ENCODE data around the gene MRPS22.

Gene MRPS22

GRCh38 chr3:139343895-139344856, at the start of gene MRPS22:
Gene MRPS22 (plus strand): TSS chr3:139344020. CDS start chr3:139344027, 7 bp downstream.
- Histone ChIP-seq H3K4me1 (ENCODE audit: control insufficient read depth, insufficient read depth, low read length) (peaks cover 7% of the 10 kb centered on the region), H3K4me3 (ENCODE audit: low read length in 2 of 2) (peak within 1 kb of the TSS; percentile 75 to 100), H3K9me3 (ENCODE audit: control insufficient read depth in 2 of 2, low read length in 2 of 2) (no peaks in the 10 kb centered on the region), H3K36me3 (ENCODE audit: control insufficient read depth in 2 of 2, insufficient read depth in 2 of 2, low read length in 2 of 2) (peaks cover 15 to 16% of the 10 kb centered on the region in 2 donors), H3K27ac (ENCODE audit: low read length) (peak within 1 kb of the TSS; percentile 64), H3K27me3 (ENCODE audit: control insufficient read depth in 1 of 2, insufficient read depth in 2 of 2, low read length in 2 of 2) (no peaks in the 10 kb centered on the region), H3K9ac (ENCODE audit: low read length in 2 of 2) (peak within 1 kb of the TSS; percentile 74 to 97)

GRCh38 chr3:139295040-139295439, 48.8 kb upstream of the MRPS22 start:
- H3K4me3 ChIP-seq (ENCODE audit: low read length in 2 of 2), result no peak overlapping the region
- no peaks in the 10 kb centered on the region for H3K9me3 ChIP-seq (ENCODE audit: control insufficient read depth in 2 of 2, low read length in 2 of 2)
- no peak overlapping the region for H3K27ac ChIP-seq (ENCODE audit: low read length)
- no peak overlapping the region for H3K9ac ChIP-seq (ENCODE audit: low read length in 2 of 2)
- H3K36me3 ChIP-seq (ENCODE audit: control insufficient read depth in 2 of 2, insufficient read depth in 2 of 2, low read length in 2 of 2), result no peaks in the 10 kb centered on the region
- no peaks in the 10 kb centered on the region for H3K27me3 ChIP-seq (ENCODE audit: control insufficient read depth in 1 of 2, insufficient read depth in 2 of 2, low read length in 2 of 2)
- H3K4me1 ChIP-seq (ENCODE audit: control insufficient read depth, insufficient read depth, low read length), result no peaks in the 10 kb centered on the region

- no peak overlapping the region for H3K27ac ChIP-seq (ENCODE audit: low read length)
- H3K4me1 ChIP-seq (ENCODE audit: control insufficient read depth, insufficient read depth, low read length), result no peaks in the 10 kb centered on the region
- no peaks in the 10 kb centered on the region for H3K36me3 ChIP-seq (ENCODE audit: control insufficient read depth in 2 of 2, insufficient read depth in 2 of 2, low read length in 2 of 2)
Observed at GRCh38 chr3:139296141-139296718, 47.6 kb upstream of the MRPS22 start.

GRCh38 chr3:139297588-139298311, 46.1 kb upstream of the MRPS22 start:
- H3K9ac ChIP-seq (ENCODE audit: low read length in 2 of 2), result no peak overlapping the region
- no peak overlapping the region for H3K4me3 ChIP-seq (ENCODE audit: low read length in 2 of 2)
- H3K4me1 ChIP-seq (ENCODE audit: control insufficient read depth, insufficient read depth, low read length), result no peaks in the 10 kb centered on the region
- H3K27ac ChIP-seq (ENCODE audit: low read length), result no peak overlapping the region
- no peaks in the 10 kb centered on the region for H3K36me3 ChIP-seq (ENCODE audit: control insufficient read depth in 2 of 2, insufficient read depth in 2 of 2, low read length in 2 of 2)
- no peaks in the 10 kb centered on the region for H3K27me3 ChIP-seq (ENCODE audit: control insufficient read depth in 1 of 2, insufficient read depth in 2 of 2, low read length in 2 of 2)
- no peaks in the 10 kb centered on the region for H3K9me3 ChIP-seq (ENCODE audit: control insufficient read depth in 2 of 2, low read length in 2 of 2)

More at GRCh38 chr3:139296141-139296718, 47.6 kb upstream of the MRPS22 start:
- no peak overlapping the region for H3K9ac ChIP-seq (ENCODE audit: low read length in 2 of 2)
- no peaks in the 10 kb centered on the region for H3K9me3 ChIP-seq (ENCODE audit: control insufficient read depth in 2 of 2, low read length in 2 of 2)
- H3K27me3 ChIP-seq (ENCODE audit: control insufficient read depth in 1 of 2, insufficient read depth in 2 of 2, low read length in 2 of 2), result no peaks in the 10 kb centered on the region
- no peak overlapping the region for H3K4me3 ChIP-seq (ENCODE audit: low read length in 2 of 2)

GRCh38 chr3:139299261-139300132, 44.3 kb upstream of the MRPS22 start:
- no peak overlapping the region for H3K27ac ChIP-seq (ENCODE audit: low read length)

GRCh38 chr3:139300416-139300815, 43.4 kb upstream of the MRPS22 start:
- Histone ChIP-seq H3K27ac (ENCODE audit: low read length) (no peak overlapping the region), H3K4me1 (ENCODE audit: control insufficient read depth, insufficient read depth, low read length) (no peaks in the 10 kb centered on the region), H3K9me3 (ENCODE audit: control insufficient read depth in 2 of 2, low read length in 2 of 2) (no peaks in the 10 kb centered on the region), H3K9ac (ENCODE audit: low read length in 2 of 2) (no peak overlapping the region), H3K36me3 (ENCODE audit: control insufficient read depth in 2 of 2, insufficient read depth in 2 of 2, low read length in 2 of 2) (no peaks in the 10 kb centered on the region), H3K27me3 (ENCODE audit: control insufficient read depth in 1 of 2, insufficient read depth in 2 of 2, low read length in 2 of 2) (no peaks in the 10 kb centered on the region), H3K4me3 (ENCODE audit: low read length in 2 of 2) (no peak overlapping the region)

More at GRCh38 chr3:139299261-139300132, 44.3 kb upstream of the MRPS22 start:
- H3K4me1 ChIP-seq (ENCODE audit: control insufficient read depth, insufficient read depth, low read length), result no peaks in the 10 kb centered on the region
- no peaks in the 10 kb centered on the region for H3K9me3 ChIP-seq (ENCODE audit: control insufficient read depth in 2 of 2, low read length in 2 of 2)
- no peaks in the 10 kb centered on the region for H3K27me3 ChIP-seq (ENCODE audit: control insufficient read depth in 1 of 2, insufficient read depth in 2 of 2, low read length in 2 of 2)
- H3K36me3 ChIP-seq (ENCODE audit: control insufficient read depth in 2 of 2, insufficient read depth in 2 of 2, low read length in 2 of 2), result no peaks in the 10 kb centered on the region
- H3K9ac ChIP-seq (ENCODE audit: low read length in 2 of 2), result no peak overlapping the region
- no peak overlapping the region for H3K4me3 ChIP-seq (ENCODE audit: low read length in 2 of 2)

GRCh38 chr3:139301183-139301582, 42.6 kb upstream of the MRPS22 start:
- Histone ChIP-seq H3K27me3 (ENCODE audit: control insufficient read depth in 1 of 2, insufficient read depth in 2 of 2, low read length in 2 of 2) (no peaks in the 10 kb centered on the region), H3K36me3 (ENCODE audit: control insufficient read depth in 2 of 2, insufficient read depth in 2 of 2, low read length in 2 of 2) (no peaks in the 10 kb centered on the region), H3K9me3 (ENCODE audit: control insufficient read depth in 2 of 2, low read length in 2 of 2) (no peaks in the 10 kb centered on the region), H3K9ac (ENCODE audit: low read length in 2 of 2) (no peak overlapping the region), H3K27ac (ENCODE audit: low read length) (no peak overlapping the region), H3K4me3 (ENCODE audit: low read length in 2 of 2) (no peak overlapping the region), H3K4me1 (ENCODE audit: control insufficient read depth, insufficient read depth, low read length) (no peaks in the 10 kb centered on the region)

GRCh38 chr3:139301654-139302053, 42.2 kb upstream of the MRPS22 start:
- no peak overlapping the region for H3K4me3 ChIP-seq (ENCODE audit: low read length in 2 of 2)
- no peaks in the 10 kb centered on the region for H3K36me3 ChIP-seq (ENCODE audit: control insufficient read depth in 2 of 2, insufficient read depth in 2 of 2, low read length in 2 of 2)
- H3K4me1 ChIP-seq (ENCODE audit: control insufficient read depth, insufficient read depth, low read length), result no peaks in the 10 kb centered on the region
- H3K9me3 ChIP-seq (ENCODE audit: control insufficient read depth in 2 of 2, low read length in 2 of 2), result no peaks in the 10 kb centered on the region
- H3K27me3 ChIP-seq (ENCODE audit: control insufficient read depth in 1 of 2, insufficient read depth in 2 of 2, low read length in 2 of 2), result no peaks in the 10 kb centered on the region
- H3K27ac ChIP-seq (ENCODE audit: low read length), result no peak overlapping the region
- H3K9ac ChIP-seq (ENCODE audit: low read length in 2 of 2), result no peak overlapping the region

- H3K9ac ChIP-seq (ENCODE audit: low read length in 2 of 2), result no peak overlapping the region
- no peak overlapping the region for H3K27ac ChIP-seq (ENCODE audit: low read length)
- H3K27me3 ChIP-seq (ENCODE audit: control insufficient read depth in 1 of 2, insufficient read depth in 2 of 2, low read length in 2 of 2), result no peaks in the 10 kb centered on the region
- H3K36me3 ChIP-seq (ENCODE audit: control insufficient read depth in 2 of 2, insufficient read depth in 2 of 2, low read length in 2 of 2), result no peaks in the 10 kb centered on the region
- no peak overlapping the region for H3K4me3 ChIP-seq (ENCODE audit: low read length in 2 of 2)
- H3K9me3 ChIP-seq (ENCODE audit: control insufficient read depth in 2 of 2, low read length in 2 of 2), result no peaks in the 10 kb centered on the region
- no peaks in the 10 kb centered on the region for H3K4me1 ChIP-seq (ENCODE audit: control insufficient read depth, insufficient read depth, low read length)
Observed at GRCh38 chr3:139302084-139302800, 41.6 kb upstream of the MRPS22 start.
